H9 (cell line): ENCODE results near the gene NBEA. TPM values are rescaled to one million over a fixed set of nuclear protein-coding genes. Genes with fewer than 3 reads are reported as not detected.

Experiments used
- DNase-seq: peaks from one replicate; pipeline ENCODE4 v3.0.0-alpha.2; 2017
- H2AFZ ChIP-seq: one replicate; pipeline ENCODE4 v1.6.1; 2013; ENCODE audit warnings: mild to moderate bottlenecking, low read length, control low read depth, moderate library complexity
- H2AK5ac ChIP-seq: 2 replicates; pipeline ENCODE4 v1.6.1; 2013; ENCODE audit warnings: low read length, control low read depth, mixed read lengths; ENCODE audit not compliant: insufficient read length
- H2BK120ac ChIP-seq: one replicate; pipeline ENCODE4 v1.6.1; 2013; ENCODE audit warnings: low read depth, mild to moderate bottlenecking, low read length, control low read depth, inconsistent platforms; ENCODE audit not compliant: poor library complexity, severe bottlenecking
- H2BK12ac ChIP-seq: 2 replicates; pipeline ENCODE4 v1.6.1; 2013; ENCODE audit warnings: low read length, control low read depth, mixed read lengths, low read depth; ENCODE audit not compliant: insufficient read length
- H2BK15ac ChIP-seq: 2 replicates; pipeline ENCODE4 v1.6.1; 2013; ENCODE audit warnings: low read depth, low read length, control low read depth
- H2BK20ac ChIP-seq: one replicate; pipeline ENCODE4 v1.6.1; 2013; ENCODE audit warnings: low read depth, mild to moderate bottlenecking, low read length, control low read depth, inconsistent platforms; ENCODE audit not compliant: poor library complexity, severe bottlenecking
- H2BK5ac ChIP-seq: 2 replicates; pipeline ENCODE4 v1.6.1; 2013; ENCODE audit warnings: low read length, control low read depth, mixed read lengths; ENCODE audit not compliant: insufficient read length
- H3K14ac ChIP-seq: 2 replicates; pipeline ENCODE4 v1.6.1; 2013; ENCODE audit warnings: low read length, control low read depth; ENCODE audit not compliant: insufficient read depth
- H3K18ac ChIP-seq: 2 replicates; pipeline ENCODE4 v1.6.1; 2013; ENCODE audit warnings: low read depth, mild to moderate bottlenecking, mixed read lengths, low read length, control low read depth; ENCODE audit not compliant: insufficient read length
- H3K23ac ChIP-seq: 2 replicates; pipeline ENCODE4 v1.6.1; 2013; ENCODE audit warnings: low read length, control low read depth, mixed read lengths, low read depth; ENCODE audit not compliant: insufficient read length
- H3K23me2 ChIP-seq: 2 replicates; pipeline ENCODE4 v1.6.1; 2013; ENCODE audit warnings: low read depth, mild to moderate bottlenecking, mixed read lengths, low read length, control low read depth; ENCODE audit not compliant: insufficient read length, poor library complexity, severe bottlenecking
- H3K27ac ChIP-seq: 2 replicates; pipeline ENCODE4 v1.5.1; 2013; ENCODE audit warnings: low read length, control low read depth, mixed read lengths, low read depth; ENCODE audit not compliant: insufficient read length
- H3K27me3 ChIP-seq: 2 replicates; pipeline ENCODE4 v1.6.1; 2013; ENCODE audit warnings: low read length, control low read depth, inconsistent platforms; ENCODE audit not compliant: insufficient read depth
- H3K4ac ChIP-seq: 2 replicates; pipeline ENCODE4 v1.6.1; 2013; ENCODE audit warnings: low read depth, mild to moderate bottlenecking, control low read depth, inconsistent platforms, low read length, moderate library complexity
- H3K4me1 ChIP-seq: 2 replicates; pipeline ENCODE4 v1.6.1; 2013; ENCODE audit warnings: low read length, control low read depth, inconsistent platforms; ENCODE audit not compliant: insufficient read depth
- H3K4me2 ChIP-seq: 2 replicates; pipeline ENCODE4 v1.6.1; 2013; ENCODE audit warnings: low read length, control low read depth, mixed read lengths; ENCODE audit not compliant: insufficient read length, insufficient read depth
- H3K56ac ChIP-seq: 2 replicates; pipeline ENCODE4 v1.6.1; 2013; ENCODE audit warnings: low read depth, mild to moderate bottlenecking, mixed read lengths, low read length, control low read depth; ENCODE audit not compliant: insufficient read length
- H3K79me1 ChIP-seq: 2 replicates; pipeline ENCODE4 v1.6.1; 2013; ENCODE audit warnings: low read depth, mild to moderate bottlenecking, moderate library complexity, low read length, control low read depth, inconsistent platforms; ENCODE audit not compliant: insufficient read depth, poor library complexity, severe bottlenecking
- H3K79me2 ChIP-seq: 2 replicates; pipeline ENCODE4 v1.6.1; 2013; ENCODE audit warnings: low read length, control low read depth, inconsistent platforms; ENCODE audit not compliant: insufficient read depth
- H3K9ac ChIP-seq: 2 replicates; pipeline ENCODE4 v1.6.1; 2013; ENCODE audit warnings: low read length, control low read depth, mixed read lengths; ENCODE audit not compliant: insufficient read length; ENCODE audit errors: extremely low read depth
- H3K9me3 ChIP-seq: one replicate; pipeline ENCODE4 v1.6.1; 2013; ENCODE audit warnings: low read depth, low read length, inconsistent platforms; ENCODE audit not compliant: control insufficient read depth
- H3T11ph ChIP-seq: one replicate; pipeline ENCODE4 v1.6.1; 2013; ENCODE audit warnings: mild to moderate bottlenecking, low read length, control low read depth, inconsistent platforms
- H4K20me1 ChIP-seq: one replicate; pipeline ENCODE4 v1.6.1; 2013; ENCODE audit not compliant: control insufficient read depth, insufficient read length, insufficient read depth
- H4K5ac ChIP-seq: 2 replicates; pipeline ENCODE4 v1.6.1; 2013; ENCODE audit warnings: low read depth, mild to moderate bottlenecking, mixed read lengths, low read length, control low read depth; ENCODE audit not compliant: insufficient read length
- H4K8ac ChIP-seq: replicated peaks from 2 replicates; pipeline ENCODE4 v1.6.1; 2013; ENCODE audit warnings: low read length, control low read depth, mixed read lengths, low read depth; ENCODE audit not compliant: insufficient read length
- H4K91ac ChIP-seq: 2 replicates; pipeline ENCODE4 v1.6.1; 2013; ENCODE audit warnings: low read depth, mild to moderate bottlenecking, moderate library complexity, mixed read lengths, low read length, control low read depth; ENCODE audit not compliant: insufficient read length
- H3K27ac Mint-ChIP-seq, 3 experiments: 2 replicates in 2 of 3; 3 replicates in 1 of 3; pipeline ENCODE4 v1.8.0; 2020 to 2021; ENCODE audit warnings: mixed read lengths in 3 of 3, mild to moderate bottlenecking in 1 of 3, moderate library complexity in 1 of 3
- H3K27me3 Mint-ChIP-seq: 2 replicates; pipeline ENCODE4 v1.8.0; 2021; ENCODE audit warnings: low read depth, mild to moderate bottlenecking, moderate library complexity, mixed read lengths
- H3K36me3 Mint-ChIP-seq, 3 experiments: 2 replicates in 2 of 3; 3 replicates in 1 of 3; pipeline ENCODE4 v1.8.0; 2020 to 2021; ENCODE audit warnings: low read depth in 3 of 3, mixed read lengths in 3 of 3; ENCODE audit not compliant: insufficient read depth in 1 of 3
- H3K4me1 Mint-ChIP-seq, 2 experiments: 2 replicates each; pipeline ENCODE4 v1.8.0; 2020; ENCODE audit warnings: mixed read lengths in 2 of 2
- H3K4me3 Mint-ChIP-seq, 2 experiments: 2 replicates in 1 of 2; 3 replicates in 1 of 2; pipeline ENCODE4 v1.8.0; 2020 to 2021; ENCODE audit warnings: mild to moderate bottlenecking in 2 of 2, mixed read lengths in 2 of 2, moderate library complexity in 1 of 2
- H3K9me3 Mint-ChIP-seq, 2 experiments: 2 replicates in 1 of 2; 3 replicates in 1 of 2; pipeline ENCODE4 v1.8.0; 2020; ENCODE audit warnings: mild to moderate bottlenecking in 2 of 2, mixed read lengths in 2 of 2, moderate library complexity in 1 of 2
- CTCF ChIP-seq: fragments of 200-600 bp; sonication (generic); conservative IDR thresholded peaks from 3 replicates; pipeline ENCODE4 v1.8.0; 2021; ENCODE audit warnings: antibody characterized with exemption, mild to moderate bottlenecking
- WGBS: extraction: QIAGEN DNeasy Blood & Tissue Kit; methylation state at CpG from one replicate; pipeline ENCODE4 v1.1.7; 2013; ENCODE audit warnings: missing lambda C conversion rate, low lambda C conversion rate, mixed read lengths; ENCODE audit not compliant: insufficient read length; ENCODE audit errors: extremely low coverage; 5-methylcytosine and 5-hydroxymethylcytosine counted together
- total RNA-seq: library from RNA; stranded (reverse); gene quantifications from 2 replicates; pipeline ENCODE4 v1.2.1, GENCODE V29; 2021

Gene NBEA
- total RNA-seq, 1 experiment from 2014 or later: 17.3 TPM

GRCh38 chr13:34990399-34991214 is 48.5 kb downstream of the NBEA start:
- Histone ChIP-seq H2AFZ (no peak overlapping the region), H3K18ac (no peak overlapping the region), H3K4me2 (no peak overlapping the region), H4K8ac (no peak overlapping the region), H3K9ac (no peak overlapping the region), H4K5ac (no peak overlapping the region), H2BK5ac (no peak overlapping the region), H2BK15ac (no peak overlapping the region), H3K4ac (no peak overlapping the region), H2BK120ac (no peak overlapping the region), H3K56ac (no peak overlapping the region), H4K91ac (no peak overlapping the region), H2BK20ac (no peak overlapping the region), H3T11ph (no peak overlapping the region), H3K9me3 (peaks cover 32% of the 10 kb centered on the region), H2AK5ac (no peak overlapping the region), H3K79me1 (no peaks in the 10 kb centered on the region), H3K27ac (no peak overlapping the region), H4K20me1 (no peaks in the 10 kb centered on the region), H3K4me1 (no peaks in the 10 kb centered on the region), H3K27me3 (no peaks in the 10 kb centered on the region), H3K14ac (no peak overlapping the region), H3K23ac (no peak overlapping the region), H3K23me2 (no peaks in the 10 kb centered on the region), H3K79me2 (no peaks in the 10 kb centered on the region; the same call in 1 of the 2 replicates), H2BK12ac (no peak overlapping the region)
- peaks cover 54 to 62% of the 10 kb centered on the region in 2 experiments for H3K9me3 Mint-ChIP-seq
- H3K27ac Mint-ChIP-seq: peak overlapping the region in 2 of 3 experiments; percentile 52 to 55; a peak in 3 of 7 replicates
- no peak for TF ChIP-seq CTCF
- no peak overlapping the region for H3K4me3 Mint-ChIP-seq
- no CpG with 5 or more reads among the region's 1 CpG for WGBS
- H3K4me1 Mint-ChIP-seq: peaks cover 9 to 11% of the 10 kb centered on the region in 2 experiments; a peak in 3 of 4 replicates
- peaks cover 1% of the 10 kb centered on the region; the same call in 1 of the 2 replicates for H3K27me3 Mint-ChIP-seq
- DNase-seq: peak; percentile 32
- peaks cover 58 to 74% (median 65%) of the 10 kb centered on the region in 3 experiments for H3K36me3 Mint-ChIP-seq
